Activated T-helper 17 cell treated with anti-CD3 and anti-CD28 coated beads, Interleukin-2, amount 50 U/mL, for 72 hours (primary cell): Measurements from ENCODE around the gene MAP2. TPM values are rescaled to one million over a fixed set of nuclear protein-coding genes. Genes with fewer than 3 reads are reported as not detected.

Experiments used
- ATAC-seq: fragments of 150-1000 bp; cut with Tn5 transposase; replicated peaks from 2 replicates; pipeline ENCODE4 v1.10.0; 2021; ENCODE audit warnings: mild to moderate bottlenecking, moderate library complexity
- H3K27ac Mint-ChIP-seq: one replicate; pipeline ENCODE4 v1.8.0; 2022; ENCODE audit warnings: mixed read lengths
- H3K27me3 Mint-ChIP-seq: one replicate; pipeline ENCODE4 v1.8.0; 2022; ENCODE audit warnings: mixed read lengths
- H3K36me3 Mint-ChIP-seq: one replicate; pipeline ENCODE4 v1.8.0; 2022; ENCODE audit warnings: low read depth, mild to moderate bottlenecking, mixed read lengths
- H3K4me1 Mint-ChIP-seq: one replicate; pipeline ENCODE4 v1.8.0; 2022; ENCODE audit warnings: mixed read lengths
- H3K4me3 Mint-ChIP-seq: one replicate; pipeline ENCODE4 v1.8.0; 2022; ENCODE audit warnings: mild to moderate bottlenecking, mixed read lengths
- H3K9me3 Mint-ChIP-seq: one replicate; pipeline ENCODE4 v1.8.0; 2022; ENCODE audit warnings: mixed read lengths
- total RNA-seq, 2 donors: library from RNA; stranded (reverse); gene quantifications; one replicate each; pipeline ENCODE4 v1.2.3, GENCODE V29; 2022

The MAP2 gene
- total RNA-seq, 2 donors from 2014 or later = 0.24 to 0.26 TPM

DNA sequence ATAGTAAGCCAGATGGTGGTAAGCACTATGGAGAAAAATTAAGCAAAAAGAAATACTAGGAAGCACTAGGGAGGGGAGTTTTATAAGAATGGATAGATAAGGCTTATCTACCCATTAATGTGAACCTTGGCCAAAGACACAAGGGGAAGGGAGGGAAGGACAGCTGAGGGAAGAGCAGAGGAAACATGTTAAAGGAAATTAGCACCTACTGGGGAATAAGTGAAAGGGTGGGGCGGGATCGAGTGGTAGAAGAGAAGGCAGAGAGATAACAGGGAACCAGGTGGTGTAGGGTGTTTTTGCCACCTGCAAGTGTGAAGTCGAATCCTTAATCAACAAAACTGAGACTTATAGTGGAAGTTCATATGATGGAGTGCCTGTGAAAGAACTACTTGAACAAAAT, 349.5 kb downstream of the MAP2 start:
- H3K27ac Mint-ChIP-seq = no peak overlapping the region
- peaks cover 3% of the 10 kb centered on the region for H3K9me3 Mint-ChIP-seq
- H3K36me3 Mint-ChIP-seq = no peaks in the 10 kb centered on the region
- ATAC-seq = no peak
- H3K4me3 Mint-ChIP-seq = no peak overlapping the region
- H3K27me3 Mint-ChIP-seq = peaks cover 40% of the 10 kb centered on the region
- H3K4me1 Mint-ChIP-seq = no peaks in the 10 kb centered on the region
